GM12864 (cell line): ENCODE results near the gene FAM98C.
"Not testable (repeated sequence)": the region's sequence is repeated elsewhere in the genome, so short reads cannot be mapped to it uniquely, and the experiment has no call there.

ENCODE experiments used
- DNase-seq: peaks from one replicate; pipeline ENCODE4 v3.0.0-alpha.2; 2011; ENCODE audit warnings: low read depth
- H3K4me3 ChIP-seq: 2 replicates; pipeline ENCODE4 v1.5.1; 2011; ENCODE audit warnings: mild to moderate bottlenecking, low read depth, low read length, control low read depth
- CTCF ChIP-seq: IDR thresholded peaks from 2 replicates; pipeline ENCODE4 v1.5.1; 2011; ENCODE audit warnings: low read depth, mild to moderate bottlenecking, moderate library complexity, low read length, control low read depth, inconsistent platforms; ENCODE audit errors: missing control alignments

The FAM98C gene

GRCh38 chr19:38411041-38411712 is 8.3 kb downstream of the FAM98C start:
- H3K4me3 ChIP-seq, result no peak overlapping the region
- no peak for DNase-seq
- TF ChIP-seq CTCF, result no peak

GRCh38 chr19:38411898-38412297 is 9.0 kb downstream of the FAM98C start:
- DNase-seq, H3K4me3 ChIP-seq: not testable (repeated sequence)

GRCh38 chr19:38412491-38412890 is 9.6 kb downstream of the FAM98C start:
- DNase-seq, result no peak
- TF ChIP-seq CTCF, result no peak

GRCh38 chr19:38412961-38413360 is 10.1 kb downstream of the FAM98C start:
- H3K4me3 ChIP-seq, result no peak overlapping the region
- TF ChIP-seq CTCF, result no peak
- DNase-seq, result no peak

More at GRCh38 chr19:38412491-38412890, 9.6 kb downstream of the FAM98C start:
- no peak overlapping the region for H3K4me3 ChIP-seq

- DNase-seq, result no peak
- no peak overlapping the region for H3K4me3 ChIP-seq
- no peak for TF ChIP-seq CTCF
Observed at GRCh38 chr19:38413416-38413815, 10.5 kb downstream of the FAM98C start.

- H3K4me3 ChIP-seq, result no peak overlapping the region
- no peak for DNase-seq
- TF ChIP-seq CTCF, result no peak
Observed at GRCh38 chr19:38417146-38417543, 14.3 kb downstream of the FAM98C start.

- peak; percentile 38 for DNase-seq
- H3K4me3 ChIP-seq, result peak overlapping the region; percentile 46
- no peak for TF ChIP-seq CTCF
Observed at GRCh38 chr19:38417544-38418506, 14.9 kb downstream of the FAM98C start.
